Pericardium fibroblast (primary cell): ENCODE results near the gene NKAIN2. TPM values are rescaled to one million over a fixed set of nuclear protein-coding genes. Genes with fewer than 3 reads are reported as not detected.

Experiments used
- total RNA-seq: library from RNA; depleted of rRNA; stranded (reverse); fragments of >200 nt; gene quantifications from 2 replicates; pipeline ENCODE4 v1.2.3, GENCODE V29; 2015

NKAIN2 gene
- total RNA-seq, result 0.09 TPM in 1 of 2 replicates, not detected in the other

GRCh38 chr6:123803504-123804013, at the start of gene NKAIN2:
Gene NKAIN2 (plus strand): TSS chr6:123803865.

Other genes with a start within 250 kb of the NKAIN2 start
- gene TRDN, start 166.9 kb upstream of the NKAIN2 start, total RNA-seq, result not detected in 2 replicates